Activated CD8-positive, alpha-beta T cell treated with anti-CD3 and anti-CD28 coated beads for 36 hours (primary cell): ENCODE data around the gene ICA1L. TPM values are rescaled to one million over a fixed set of nuclear protein-coding genes. Genes with fewer than 3 reads are reported as not detected.

Experiments used
- ATAC-seq: fragments of 200-7000 bp; cut with Tn5 transposase; one replicate; pipeline ENCODE4 v1.10.0; 2021; ENCODE audit warnings: mild to moderate bottlenecking, moderate library complexity
- CTCF ChIA-PET: fragments of 350-600 bp; sonication (Branson Sonifier 250); formaldehyde crosslinking; loops from one replicate; lab custom pipeline; 2021; ENCODE audit warnings: antibody characterized with exemption; lab: Charles Lee
- POLR2A ChIA-PET: fragments of 350-600 bp; sonication (Branson Sonifier 250); formaldehyde crosslinking; loops from one replicate; lab custom pipeline; 2021; ENCODE audit warnings: antibody characterized with exemption; lab: Charles Lee
- DNase-seq: peaks from one replicate; pipeline ENCODE4 v3.0.0-alpha.2; 2020
- H3K27ac Mint-ChIP-seq: one replicate; pipeline ENCODE4 v1.8.0; 2021; ENCODE audit warnings: mild to moderate bottlenecking, mixed read lengths
- H3K27me3 Mint-ChIP-seq: one replicate; pipeline ENCODE4 v1.8.0; 2021; ENCODE audit warnings: mixed read lengths
- H3K36me3 Mint-ChIP-seq: one replicate; pipeline ENCODE4 v1.8.0; 2021; ENCODE audit warnings: low read depth, mixed read lengths
- H3K4me1 Mint-ChIP-seq: one replicate; pipeline ENCODE4 v1.8.0; 2021; ENCODE audit warnings: low read depth, mixed read lengths
- H3K4me3 Mint-ChIP-seq: one replicate; pipeline ENCODE4 v1.8.0; 2021; ENCODE audit warnings: mild to moderate bottlenecking, moderate library complexity, mixed read lengths
- H3K9me3 Mint-ChIP-seq: one replicate; pipeline ENCODE4 v1.8.0; 2021; ENCODE audit warnings: mixed read lengths
- CTCF ChIP-seq: fragments of 200-600 bp; IDR thresholded peaks from one replicate; pipeline ENCODE4 v1.8.0; 2022; ENCODE audit warnings: antibody characterized with exemption, mild to moderate bottlenecking
- intact Hi-C: fragments of 100-400 bp; cut with micrococcal nuclease; formaldehyde crosslinking; loops from one replicate; pipeline ENCODE4 v1.10.0; 2022
- total RNA-seq, 2 experiments: library from RNA; stranded (reverse); gene quantifications; one replicate each; pipeline ENCODE4 v1.2.3, GENCODE V29; 2021

Gene ICA1L
- total RNA-seq, 2 experiments from 2014 or later = 7.1 to 8.0 TPM

- Mint-ChIP-seq H3K4me3 (no peak overlapping the region), H3K4me1 (peaks cover 18% of the 10 kb centered on the region), H3K9me3 (no peaks in the 10 kb centered on the region), H3K27me3 (no peaks in the 10 kb centered on the region), H3K36me3 (peaks cover 42% of the 10 kb centered on the region), H3K27ac (no peak overlapping the region)
- ATAC-seq (no peak), DNase-seq (no peak)
- ChIA-PET CTCF (interaction anchor here (0.7 kb wide), 1 partner anchor 11 kb away, joined by 3 read pairs; no protein-coding TSS in a partner anchor), POLR2A (interaction anchor here (0.7 kb wide), 1 partner anchor 9 kb away, joined by 3 read pairs; no protein-coding TSS in a partner anchor)
- intact Hi-C loops = no loop called here
- no peak for TF ChIP-seq CTCF
Measured at GRCh38 chr2:202782940-202783558, 88.5 kb downstream of the ICA1L start.

GRCh38 chr2:202780514-202781021 lies 91.0 kb downstream of the ICA1L start:
- Mint-ChIP-seq H3K4me1 (peaks cover 18% of the 10 kb centered on the region), H3K9me3 (no peaks in the 10 kb centered on the region), H3K27me3 (no peaks in the 10 kb centered on the region), H3K4me3 (no peak overlapping the region), H3K27ac (peak overlapping the region; percentile 47), H3K36me3 (peaks cover 45% of the 10 kb centered on the region)
- TF ChIP-seq CTCF = no peak
- CTCF ChIA-PET = no interaction called here
- intact Hi-C loops = no loop called here
- POLR2A ChIA-PET = interaction anchor here (0.6 to 0.9 kb wide), 2 partner anchors 133 to 149 kb away, joined by 3 read pairs; no protein-coding TSS in a partner anchor
- ATAC-seq (peak; percentile 93), DNase-seq (peak; percentile 16)

GRCh38 chr2:202778217-202778616 lies 93.3 kb downstream of the ICA1L start:
- CTCF ChIA-PET = interaction anchor here (1.4 kb wide), 1 partner anchor 12 kb away, joined by 3 read pairs; no protein-coding TSS in a partner anchor

GRCh38 chr2:202774104-202774503 lies 97.5 kb downstream of the ICA1L start:
- intact Hi-C loops = no loop called here
- no peak for TF ChIP-seq CTCF
- Mint-ChIP-seq H3K4me1 (peaks cover 8% of the 10 kb centered on the region), H3K9me3 (no peaks in the 10 kb centered on the region), H3K27me3 (no peaks in the 10 kb centered on the region), H3K27ac (no peak overlapping the region), H3K36me3 (peaks cover 25% of the 10 kb centered on the region), H3K4me3 (no peak overlapping the region)
- DNase-seq (no peak), ATAC-seq (no peak)
- ChIA-PET POLR2A (interaction anchor here (0.6 kb wide), 1 partner anchor 8 kb away, joined by 3 read pairs; no protein-coding TSS in a partner anchor), CTCF (no interaction called here)

More at GRCh38 chr2:202778217-202778616, 93.3 kb downstream of the ICA1L start:
- no peaks in the 10 kb centered on the region for H3K9me3 Mint-ChIP-seq
- peaks cover 18% of the 10 kb centered on the region for H3K4me1 Mint-ChIP-seq
- intact Hi-C loops = no loop called here
- no peak overlapping the region for H3K4me3 Mint-ChIP-seq
- ATAC-seq (no peak), DNase-seq (no peak)
- peaks cover 40% of the 10 kb centered on the region for H3K36me3 Mint-ChIP-seq
- no peak overlapping the region for H3K27ac Mint-ChIP-seq
- POLR2A ChIA-PET = interaction anchor here (0.9 kb wide), 1 partner anchor 9 kb away, joined by 3 read pairs; no protein-coding TSS in a partner anchor
- H3K27me3 Mint-ChIP-seq = no peaks in the 10 kb centered on the region
- no peak for TF ChIP-seq CTCF
